Measurements from ENCODE around the gene XBP1.
"Not testable (repeated sequence)": the region's sequence is repeated elsewhere in the genome, so short reads cannot be mapped to it uniquely, and the experiment has no call there.

XBP1 gene

DNA sequence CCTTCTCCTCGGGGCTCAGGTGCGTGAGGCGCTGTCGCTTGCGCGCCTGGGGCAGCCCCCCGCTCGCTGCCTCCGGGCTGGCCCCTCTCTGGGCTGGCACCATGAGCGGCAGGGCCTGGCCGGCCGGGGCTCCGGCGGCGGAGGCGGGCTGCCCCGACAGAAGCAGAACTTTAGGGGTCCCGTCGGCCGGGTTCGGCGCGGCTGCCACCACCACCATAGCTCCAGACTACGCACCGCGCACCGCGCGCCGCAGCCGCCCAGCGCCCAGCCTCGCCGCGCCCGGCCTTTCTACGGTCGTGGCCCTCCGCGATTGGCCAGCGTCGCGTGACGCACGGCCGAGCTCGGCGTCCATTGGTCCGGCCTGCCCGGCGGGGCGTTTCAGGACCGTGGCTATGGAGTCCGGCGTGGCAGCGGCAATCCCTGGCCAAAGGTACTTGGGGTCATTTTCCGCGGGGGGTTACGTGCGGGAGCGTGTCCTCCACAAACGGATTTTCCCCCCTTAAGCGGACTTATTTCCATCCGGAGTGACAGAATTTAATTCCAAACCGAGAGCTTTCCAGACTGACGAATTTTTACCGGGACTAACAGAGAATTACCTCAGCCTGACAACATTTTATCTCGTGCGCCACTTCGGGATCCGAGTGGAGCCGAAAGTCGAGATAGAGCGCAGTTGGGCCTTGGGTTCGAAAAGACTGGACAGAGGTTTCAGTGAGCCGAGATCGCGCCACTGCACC lies at the start of gene XBP1:
XBP1 (minus strand) TSS at position 262 of the 734 bp plus-strand sequence.
- DNase-seq (ENCODE audit: low read depth), result peak; percentile 81

- no peak for DNase-seq (ENCODE audit: low read depth)
Measured at GRCh38 chr22:28846994-28847393, 46.6 kb upstream of the XBP1 start.

DNA sequence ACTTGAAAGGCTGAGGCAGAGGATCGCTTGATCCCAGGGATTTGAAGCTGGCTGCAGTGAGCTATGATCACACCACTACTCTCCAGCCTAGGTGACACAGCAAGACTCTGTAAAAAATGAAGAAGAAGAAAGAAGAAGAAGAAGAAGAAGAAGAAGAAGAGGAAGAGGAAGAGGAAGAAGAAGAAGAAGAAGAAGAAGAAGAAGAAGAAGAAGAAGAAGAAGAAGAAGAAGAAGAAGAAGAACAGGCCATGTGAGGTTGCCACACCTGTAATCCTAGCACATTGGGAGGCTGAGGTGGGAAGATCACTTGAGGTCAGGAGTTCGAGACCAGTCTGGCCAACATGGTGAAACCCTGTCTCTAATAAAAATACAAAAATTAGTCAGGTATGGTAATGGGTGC lies 43.9 kb upstream of the XBP1 start:
- not testable (repeated sequence) for DNase-seq (ENCODE audit: low read depth)

- DNase-seq (ENCODE audit: low read depth), result no peak
Measured at GRCh38 chr22:28843633-28844032, 43.3 kb upstream of the XBP1 start.

DNA sequence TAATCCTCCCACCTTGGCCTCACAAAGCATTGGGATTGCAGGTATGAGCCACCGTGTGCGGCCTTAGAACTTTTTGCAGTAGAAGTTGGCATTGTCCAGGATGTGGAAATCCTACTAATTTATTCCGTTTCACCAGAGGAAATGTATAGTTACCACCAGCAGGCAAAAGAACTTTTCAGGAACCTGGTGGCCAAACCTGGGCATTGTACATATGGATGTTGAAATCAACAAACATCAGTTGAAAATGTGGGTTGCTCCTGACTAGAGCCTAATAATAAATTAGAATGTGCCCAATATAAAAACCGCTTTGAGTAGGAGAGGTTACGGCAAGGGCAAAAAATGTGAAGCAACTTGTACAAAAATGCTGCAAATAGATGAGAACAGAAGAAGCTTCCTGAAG lies 40.7 kb upstream of the XBP1 start:
- no peak for DNase-seq (ENCODE audit: low read depth)

DNA sequence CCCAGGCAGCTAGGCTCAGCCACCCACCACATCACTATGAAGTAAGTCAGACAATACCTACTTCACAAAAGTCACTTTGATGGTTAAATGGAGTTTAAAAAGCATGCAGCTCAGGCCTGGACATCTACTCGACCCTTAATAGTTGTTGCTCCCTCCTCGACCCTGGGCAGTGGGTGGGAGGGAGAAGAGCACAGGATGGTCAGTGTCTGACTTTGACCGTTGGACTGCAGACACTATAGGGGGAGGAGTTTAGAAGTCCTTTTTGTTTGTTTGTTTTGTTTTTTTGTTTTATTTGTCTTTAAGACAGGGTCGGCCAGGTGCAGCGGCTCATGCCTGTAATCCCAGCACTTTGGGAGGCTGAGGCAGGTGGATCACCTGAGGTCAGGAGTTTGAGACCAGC lies 38.6 kb upstream of the XBP1 start:
- no peak for DNase-seq (ENCODE audit: low read depth)

DNA sequence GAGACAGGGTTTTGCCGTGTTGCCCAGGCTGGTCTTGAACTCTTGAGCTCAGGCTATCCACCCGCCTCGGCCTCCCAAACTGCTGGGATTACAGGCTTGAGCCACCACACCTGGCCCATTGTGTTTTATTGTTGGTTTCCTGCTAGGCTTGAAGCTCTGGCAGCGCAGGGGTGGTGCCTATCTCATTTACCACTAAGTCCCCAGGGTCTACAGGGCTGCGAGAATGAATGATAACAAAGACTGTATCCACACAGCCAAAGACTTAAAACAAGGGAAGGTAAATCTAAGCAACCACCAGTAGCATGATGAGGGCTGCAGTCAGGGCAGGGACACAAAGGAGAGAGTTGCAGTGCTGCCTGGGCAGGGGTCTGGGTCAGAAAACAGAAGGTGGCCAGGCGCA lies 37.3 kb upstream of the XBP1 start:
- no peak for DNase-seq (ENCODE audit: low read depth)

- DNase-seq (ENCODE audit: low read depth), result no peak
Measured at GRCh38 chr22:28835630-28836189, 35.3 kb upstream of the XBP1 start.

DNA sequence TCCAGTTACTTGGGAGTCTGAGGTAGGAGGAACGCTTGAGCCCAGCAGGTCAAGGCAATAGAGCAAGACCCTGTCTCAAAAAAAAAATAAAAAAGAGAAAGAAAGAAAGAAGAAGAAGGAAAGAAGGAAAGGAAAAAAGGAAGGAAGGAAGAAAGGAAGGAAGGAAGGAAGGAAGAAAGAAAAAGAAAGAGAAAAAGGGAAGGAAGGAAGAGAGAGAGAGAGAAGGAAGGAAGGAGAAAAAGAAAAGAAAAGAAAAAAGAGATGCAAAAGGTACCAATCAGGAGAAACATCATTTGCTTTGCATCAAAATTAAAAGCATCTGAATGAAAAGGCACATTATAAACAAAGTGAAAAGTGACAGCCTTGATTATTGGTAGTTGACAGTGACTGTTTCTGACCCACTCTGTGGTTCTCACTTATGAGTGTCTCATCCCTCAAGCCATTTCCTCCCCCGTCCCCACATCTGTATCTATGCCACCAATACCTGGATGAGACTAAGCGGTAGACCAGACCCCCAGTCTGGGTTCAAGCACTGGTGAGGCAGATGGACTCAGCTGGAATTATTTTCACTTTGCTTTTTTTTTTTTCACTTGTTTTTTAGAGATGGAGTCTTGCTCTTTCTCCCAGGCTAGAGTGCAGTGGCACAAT lies 33.0 kb upstream of the XBP1 start:
- no peak for DNase-seq (ENCODE audit: low read depth)

DNA sequence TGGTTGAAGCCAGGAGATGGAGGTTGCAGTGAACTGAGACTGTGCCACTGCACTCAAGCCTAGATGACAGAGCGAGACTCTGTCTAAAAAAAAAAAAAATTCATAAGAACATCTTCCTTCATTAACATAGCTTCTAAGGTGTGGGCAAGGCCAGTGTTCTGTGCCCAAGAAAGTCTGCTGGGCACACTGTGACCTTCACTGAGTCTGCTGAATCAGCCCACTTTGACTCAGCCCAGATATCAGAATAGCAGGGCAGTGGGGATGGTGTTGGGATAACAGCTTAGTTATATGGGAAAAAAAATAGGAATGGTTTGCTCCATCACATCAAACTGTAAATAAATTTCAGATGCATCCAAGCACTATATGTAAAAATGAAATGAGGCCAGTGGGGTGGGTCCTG lies 32.4 kb upstream of the XBP1 start:
- no peak for DNase-seq (ENCODE audit: low read depth)

DNA sequence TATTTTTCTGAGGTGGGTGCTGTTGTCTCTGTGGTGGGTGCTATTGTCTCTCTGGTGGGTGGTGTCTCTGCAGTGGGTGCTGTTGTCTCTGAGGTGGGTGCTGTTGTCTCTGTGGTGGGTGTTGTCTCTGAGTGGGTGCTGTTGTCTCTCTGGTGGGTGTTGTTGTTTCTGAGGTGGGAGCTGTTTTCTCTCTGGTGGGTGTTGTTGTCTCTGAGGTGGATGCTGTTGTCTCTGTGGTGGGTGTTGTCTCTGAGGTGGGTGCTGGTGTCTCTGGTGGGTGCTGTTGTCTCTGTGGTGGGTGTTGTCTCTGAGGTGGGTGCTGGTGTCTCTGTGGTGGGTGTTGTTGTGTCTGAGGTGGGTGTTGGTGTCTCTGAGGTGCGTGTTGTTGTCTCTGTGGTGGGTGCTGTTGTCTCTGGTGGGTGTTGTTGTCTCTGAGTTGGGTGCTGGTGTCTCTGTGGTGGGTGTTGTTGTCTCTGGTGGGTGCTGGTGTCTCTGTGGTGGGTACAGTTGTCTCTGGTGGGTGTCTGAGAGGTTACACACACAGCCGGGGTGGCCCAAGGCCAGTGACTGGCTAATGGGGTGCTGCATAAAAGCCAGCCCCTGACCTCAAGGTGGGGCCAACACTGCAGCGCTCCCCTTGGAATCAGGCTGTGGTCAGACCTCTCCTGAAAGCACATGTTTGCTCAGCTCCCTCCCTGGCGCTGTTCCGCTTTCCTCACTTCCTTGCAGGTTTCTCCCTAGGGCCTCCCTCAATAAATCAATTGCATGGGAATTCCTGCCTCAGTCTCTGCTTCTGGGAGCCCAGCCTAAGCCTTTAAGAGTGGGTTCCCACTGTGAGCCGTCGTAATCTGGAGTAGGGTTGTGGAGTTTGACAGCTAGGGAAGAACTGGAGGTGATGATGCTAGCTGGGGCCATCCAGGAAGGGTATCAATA lies 31.0 kb upstream of the XBP1 start:
- DNase-seq (ENCODE audit: low read depth), result no peak

DNA sequence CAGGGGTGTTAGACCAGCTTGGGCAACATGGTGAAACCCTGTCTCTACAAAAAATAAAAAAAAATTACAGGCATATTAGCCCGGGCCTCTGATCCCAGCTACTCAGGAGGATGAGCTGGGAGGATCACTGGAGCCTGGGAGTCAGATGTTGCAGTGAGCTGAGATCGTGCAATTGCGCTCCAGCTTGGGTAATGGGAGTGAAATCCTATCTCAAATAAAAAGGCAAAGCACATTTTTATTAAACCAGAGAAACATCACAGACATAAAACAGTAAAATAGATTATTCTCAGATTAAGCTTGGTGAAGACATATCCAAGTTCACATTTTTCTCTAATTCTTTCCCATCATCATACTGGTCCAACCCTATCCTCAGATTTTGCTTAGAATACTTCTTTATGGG lies 30.1 kb upstream of the XBP1 start:
- DNase-seq (ENCODE audit: low read depth), result no peak

- DNase-seq (ENCODE audit: low read depth), result peak; percentile 51
Measured at GRCh38 chr22:28829358-28830181, 29.2 kb upstream of the XBP1 start.

DNA sequence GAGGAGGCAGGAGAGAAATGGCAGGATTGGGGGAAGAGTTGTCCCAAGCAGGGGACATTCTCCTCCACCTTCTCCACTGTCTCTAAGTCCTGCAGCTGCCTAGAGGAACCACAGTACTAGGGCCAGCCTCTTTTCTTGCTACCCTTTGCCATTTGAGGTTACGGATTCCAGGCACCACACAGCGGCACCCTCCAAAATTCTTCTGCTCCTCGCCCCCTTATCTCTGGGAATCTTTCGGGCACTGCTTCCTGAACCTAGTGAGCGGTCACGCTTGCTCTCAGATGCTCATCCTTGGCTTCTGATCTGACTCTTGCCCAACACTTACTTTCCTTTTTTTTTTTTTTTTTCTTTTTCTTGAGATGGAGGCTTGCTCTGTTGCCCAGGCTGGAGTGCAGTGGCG lies 26.6 kb upstream of the XBP1 start:
- no peak for DNase-seq (ENCODE audit: low read depth)

- not testable (repeated sequence) for DNase-seq (ENCODE audit: low read depth)
Measured at GRCh38 chr22:28826430-28826829, 26.1 kb upstream of the XBP1 start.

DNA sequence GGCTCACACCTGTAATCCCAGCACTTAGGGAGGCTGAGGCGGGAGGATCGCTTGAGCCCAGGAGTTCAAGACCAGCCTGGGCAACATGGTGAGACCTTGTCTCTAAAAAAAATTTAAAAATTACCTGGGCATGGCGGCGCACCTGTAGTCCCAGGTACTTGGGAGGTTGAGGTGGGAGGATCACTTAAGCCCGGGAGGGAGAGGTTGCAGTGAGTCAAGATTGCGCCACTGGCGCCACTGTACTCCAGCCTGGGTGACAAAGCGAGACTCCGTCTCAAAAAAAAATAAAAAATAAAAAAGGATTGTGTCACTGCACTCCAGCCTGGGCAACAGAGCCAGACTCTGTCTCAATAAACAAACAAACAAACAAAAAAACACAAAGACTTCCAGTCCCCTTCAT lies 24.1 kb upstream of the XBP1 start:
- DNase-seq (ENCODE audit: low read depth), result not testable (repeated sequence)

DNA sequence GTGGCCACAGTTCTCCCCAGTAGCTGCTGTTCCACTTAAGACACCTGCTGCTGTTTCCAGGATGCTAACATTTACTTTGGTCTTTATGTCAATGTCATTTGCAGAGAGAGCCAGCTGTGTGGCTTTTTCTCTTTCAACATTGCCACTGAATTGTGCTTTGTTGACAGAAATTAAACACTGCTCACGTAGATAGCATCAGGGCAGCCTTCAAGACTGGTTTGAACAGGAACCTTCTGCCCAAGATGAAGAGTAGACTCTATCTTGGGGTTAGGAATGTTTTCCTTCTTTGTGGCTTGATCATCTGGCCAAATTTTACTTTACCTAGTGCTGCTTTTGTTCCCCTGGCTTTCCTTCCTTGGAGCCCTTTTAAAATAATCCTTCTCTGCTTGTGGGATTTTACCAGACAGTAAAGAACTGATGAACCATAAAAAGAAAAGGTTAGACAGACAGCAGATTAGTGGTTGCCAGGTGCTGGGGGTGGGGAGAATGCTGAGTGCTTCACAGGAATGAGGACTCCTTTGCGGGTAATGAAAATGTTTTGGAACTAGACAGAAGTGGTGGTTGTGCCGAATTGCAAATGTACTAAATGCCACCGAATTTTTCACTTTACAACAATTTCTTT lies 22.7 kb upstream of the XBP1 start:
- DNase-seq (ENCODE audit: low read depth), result no peak

- DNase-seq (ENCODE audit: low read depth), result no peak
Measured at GRCh38 chr22:28821452-28821851, 21.1 kb upstream of the XBP1 start.

DNA sequence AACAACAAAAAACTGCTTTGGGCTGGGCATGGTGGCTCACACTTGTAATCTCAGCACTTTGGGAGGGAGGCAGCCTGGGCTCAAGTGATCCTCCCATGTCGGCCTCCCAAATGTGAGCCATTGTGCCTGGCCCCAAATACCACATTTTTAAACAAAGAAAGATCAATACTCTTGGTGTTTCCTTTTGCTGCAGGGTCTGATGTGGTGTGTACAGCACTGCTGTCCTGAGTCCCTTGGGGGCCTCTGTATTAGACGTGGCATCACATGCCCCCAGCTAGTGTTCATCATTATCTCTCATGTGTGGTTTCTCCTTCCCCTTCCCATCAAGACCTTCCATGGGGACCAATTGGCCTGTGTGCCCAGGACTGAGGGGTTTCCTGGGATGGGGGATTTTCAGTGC lies 20.5 kb upstream of the XBP1 start:
- DNase-seq (ENCODE audit: low read depth), result no peak

GRCh38 chr22:28819253-28820096 lies 19.1 kb upstream of the XBP1 start:
- no peak for DNase-seq (ENCODE audit: low read depth)

All from stimulated activated CD8-positive, alpha-beta memory T cell treated with anti-CD3 and anti-CD28 coated beads, Interleukin-4, amount 100 ng/mL, for 24 hours (primary cell).